OCI-LY7 (cell line): ENCODE measurements around the gene GRK6. TPM values are rescaled to one million over a fixed set of nuclear protein-coding genes. Genes with fewer than 3 reads are reported as not detected.

Experiments used
- BruUV-seq: library from RNA; stranded (reverse); fragments of 400-500 nt; replicated peaks from 2 replicates; lab custom pipeline; 2021; lab: Mats Ljungman, UMichigan
- CTCF ChIA-PET: fragments of 300-600 bp; sonication (Branson Sonifier 250); formaldehyde crosslinking; loops from one replicate; lab custom pipeline; 2022; ENCODE audit warnings: antibody characterized with exemption; ENCODE audit not compliant: unreplicated experiment; lab: Charles Lee
- POLR2A ChIA-PET: fragments of 300-600 bp; sonication (Branson Sonifier 250); formaldehyde crosslinking; loops from one replicate; lab custom pipeline; 2022; ENCODE audit warnings: antibody characterized with exemption; lab: Charles Lee
- DNase-seq: peaks from one replicate; pipeline ENCODE4 v3.0.0-alpha.2; 2015; ENCODE audit warnings: low spot score
- H2AFZ ChIP-seq: fragments of 200-600 bp; sonication (generic), shearing (Covaris generic); 2 replicates; pipeline ENCODE4 v1.6.1; 2014; ENCODE audit warnings: mild to moderate bottlenecking, antibody characterized with exemption, low read length, moderate library complexity
- H3K27ac ChIP-seq: fragments of 200-600 bp; sonication (generic); 2 replicates; pipeline ENCODE4 v1.5.1; 2014; ENCODE audit warnings: mixed run types, low read depth, mild to moderate bottlenecking, moderate library complexity, low read length, inconsistent platforms; ENCODE audit not compliant: poor library complexity, severe bottlenecking
- H3K36me3 ChIP-seq: fragments of 200-600 bp; sonication (generic); 2 replicates; pipeline ENCODE4 v1.6.1; 2014; ENCODE audit warnings: mild to moderate bottlenecking, antibody characterized with exemption, low read length, moderate library complexity, mixed read lengths; ENCODE audit not compliant: insufficient read depth
- H3K4me1 ChIP-seq: fragments of 200-600 bp; sonication (generic); 2 replicates; pipeline ENCODE4 v1.5.1; 2014; ENCODE audit warnings: mild to moderate bottlenecking, low read length; ENCODE audit not compliant: insufficient read depth, poor library complexity, severe bottlenecking
- H3K4me2 ChIP-seq: fragments of 200-600 bp; sonication (generic); 2 replicates; pipeline ENCODE4 v1.6.1; 2014; ENCODE audit warnings: mild to moderate bottlenecking, low read length
- H3K4me3 ChIP-seq: fragments of 200-600 bp; sonication (generic); 2 replicates; pipeline ENCODE4 v1.5.1; 2014; ENCODE audit warnings: mild to moderate bottlenecking, low read depth, low read length; ENCODE audit not compliant: poor library complexity, severe bottlenecking
- H3K79me2 ChIP-seq: fragments of 200-600 bp; sonication (generic); 2 replicates; pipeline ENCODE4 v1.6.1; 2016; ENCODE audit warnings: low read depth, mild to moderate bottlenecking, low read length, moderate library complexity, mixed read lengths; ENCODE audit not compliant: insufficient read depth
- H3K9me2 ChIP-seq: fragments of 200-600 bp; sonication (generic); 2 replicates; pipeline ENCODE4 v1.6.1; 2016; ENCODE audit warnings: mild to moderate bottlenecking, low read length, mixed read lengths; ENCODE audit not compliant: insufficient read depth
- H3K9me3 ChIP-seq: fragments of 200-600 bp; sonication (generic); 2 replicates; pipeline ENCODE4 v1.6.1; 2014; ENCODE audit warnings: mild to moderate bottlenecking, mixed run types, low read length, mixed read lengths
- H4K20me1 ChIP-seq: fragments of 200-600 bp; sonication (generic); 2 replicates; pipeline ENCODE4 v1.6.1; 2014; ENCODE audit warnings: mild to moderate bottlenecking, antibody characterized with exemption, low read length, moderate library complexity, mixed read lengths; ENCODE audit not compliant: insufficient read depth
- CTCF ChIP-seq: fragments of 200-600 bp; sonication (generic); conservative IDR thresholded peaks from 2 replicates; pipeline ENCODE4 v1.5.1; 2014; ENCODE audit warnings: mild to moderate bottlenecking, antibody characterized with exemption, low read length, moderate library complexity, mixed read lengths
- EZH2phosphoT487 ChIP-seq: fragments of 200-600 bp; sonication (generic); IDR thresholded peaks from 2 replicates; pipeline ENCODE4 v1.6.1; 2018; ENCODE audit warnings: low read depth, borderline replicate concordance, mild to moderate bottlenecking, mixed run types, antibody characterized with exemption, low read length, moderate library complexity, mixed read lengths
- intact Hi-C: fragments of 100-400 bp; cut with micrococcal nuclease; formaldehyde crosslinking; loops from one replicate; pipeline ENCODE4 v1.10.0; 2022; ENCODE audit not compliant: unreplicated experiment
- total RNA-seq, 2 experiments: library from RNA; depleted of rRNA in 1 of 2; stranded (reverse); fragments of >200 nt in 1 of 2; shearing (Covaris generic) in 1 of 2; gene quantifications; 2 replicates each; pipeline ENCODE4 v1.2.3, GENCODE V29; 2014 to 2022

The GRK6 gene
- total RNA-seq, 2 experiments from 2014 or later, result 46.2 to 99.4 TPM

- Histone ChIP-seq H4K20me1 (peaks cover 6% of the 10 kb centered on the region; the same call in 1 of the 2 replicates), H3K4me3 (no peak overlapping the region), H3K27ac (no peak overlapping the region), H3K9me2 (no peaks in the 10 kb centered on the region), H3K36me3 (peaks cover 5% of the 10 kb centered on the region; the same call in 1 of the 2 replicates), H3K4me2 (no peak overlapping the region), H3K79me2 (no peaks in the 10 kb centered on the region), H3K4me1 (peaks cover 48% of the 10 kb centered on the region), H2AFZ (no peak overlapping the region), H3K9me3 (no peaks in the 10 kb centered on the region)
- DNase-seq, result no peak
- intact Hi-C loops, result no loop called here
- ChIA-PET CTCF (interaction anchor here (0.6 kb wide), 1 partner anchor 52 kb away, joined by 3 read pairs; no protein-coding TSS in a partner anchor), POLR2A (interaction anchor here (0.5 kb wide), 1 partner anchor 14 kb away, joined by 3 read pairs; no protein-coding TSS in a partner anchor)
- no peak for TF ChIP-seq CTCF
- TF ChIP-seq EZH2phosphoT487, result no peak
- no TSS peak for BruUV-seq
Observed at GRCh38 chr5:177491983-177492746, 65.7 kb downstream of the GRK6 start.

Other genes starting within 250 kb of the GRK6 start
- gene RAB24, start 123.0 kb upstream of the GRK6 start, total RNA-seq (2014; rRNA removed; shearing (Covaris generic)), result 25.8 and 43.1 TPM in 2 replicates
- 31.3 and 36.1 TPM in 2 replicates for gene RAB24, start 123.0 kb upstream of the GRK6 start, total RNA-seq (2022)
- 217 and 249 TPM in 2 replicates for gene PRELID1, start 122.9 kb upstream of the GRK6 start, total RNA-seq (2014; rRNA removed; shearing (Covaris generic))
- 203 and 232 TPM in 2 replicates for gene PRELID1, start 122.9 kb upstream of the GRK6 start, total RNA-seq (2022)
- 109 and 130 TPM in 2 replicates for gene MXD3, start 114.8 kb upstream of the GRK6 start, total RNA-seq (2014; rRNA removed; shearing (Covaris generic))
- 81.3 and 105 TPM in 2 replicates for gene MXD3, start 114.8 kb upstream of the GRK6 start, total RNA-seq (2022)
- gene LMAN2, start 75.0 kb upstream of the GRK6 start, total RNA-seq (2014; rRNA removed; shearing (Covaris generic)), result 144 and 151 TPM in 2 replicates
- 103 and 116 TPM in 2 replicates for gene LMAN2, start 75.0 kb upstream of the GRK6 start, total RNA-seq (2022)
- 33.0 and 43.3 TPM in 2 replicates for gene RGS14, start 68.8 kb upstream of the GRK6 start, total RNA-seq (2014; rRNA removed; shearing (Covaris generic))
- 41.7 and 46.3 TPM in 2 replicates for gene RGS14, start 68.8 kb upstream of the GRK6 start, total RNA-seq (2022)
- 0.05 and 0.35 TPM in 2 replicates for gene SLC34A1, start 42.2 kb upstream of the GRK6 start, total RNA-seq (2014; rRNA removed; shearing (Covaris generic))
- 0.46 and 0.63 TPM in 2 replicates for gene SLC34A1, start 42.2 kb upstream of the GRK6 start, total RNA-seq (2022)
- gene PFN3, start 26.0 kb upstream of the GRK6 start, total RNA-seq (2014; rRNA removed; shearing (Covaris generic)), result not detected in 2 replicates
- gene PFN3, start 26.0 kb upstream of the GRK6 start, total RNA-seq (2022), result not detected in 2 replicates
- gene F12, start 17.1 kb upstream of the GRK6 start, total RNA-seq (2014; rRNA removed; shearing (Covaris generic)), result 1.2 TPM in 1 of 2 replicates, not detected in the other
- gene F12, start 17.1 kb upstream of the GRK6 start, total RNA-seq (2022), result 3.0 and 3.8 TPM in 2 replicates
- 7.0 and 13.6 TPM in 2 replicates for gene PRR7, start 20.1 kb downstream of the GRK6 start, total RNA-seq (2014; rRNA removed; shearing (Covaris generic))
- 12.5 and 12.8 TPM in 2 replicates for gene PRR7, start 20.1 kb downstream of the GRK6 start, total RNA-seq (2022)
- 11.7 and 17.4 TPM in 2 replicates for gene DBN1, start 47.0 kb downstream of the GRK6 start, total RNA-seq (2014; rRNA removed; shearing (Covaris generic))
- 21.3 and 22.0 TPM in 2 replicates for gene DBN1, start 47.0 kb downstream of the GRK6 start, total RNA-seq (2022)
- 38.8 and 41.4 TPM in 2 replicates for gene PDLIM7, start 70.9 kb downstream of the GRK6 start, total RNA-seq (2014; rRNA removed; shearing (Covaris generic))
- gene PDLIM7, start 70.9 kb downstream of the GRK6 start, total RNA-seq (2022), result 58.0 and 78.9 TPM in 2 replicates
- 186 and 197 TPM in 2 replicates for gene DOK3, start 83.2 kb downstream of the GRK6 start, total RNA-seq (2014; rRNA removed; shearing (Covaris generic))
- 260 and 268 TPM in 2 replicates for gene DOK3, start 83.2 kb downstream of the GRK6 start, total RNA-seq (2022)
- gene DDX41, start 90.3 kb downstream of the GRK6 start, total RNA-seq (2014; rRNA removed; shearing (Covaris generic)), result 216 and 224 TPM in 2 replicates
- 145 and 169 TPM in 2 replicates for gene DDX41, start 90.3 kb downstream of the GRK6 start, total RNA-seq (2022)
- 63.2 and 92.8 TPM in 2 replicates for gene FAM193B, start 127.9 kb downstream of the GRK6 start, total RNA-seq (2014; rRNA removed; shearing (Covaris generic))
- gene FAM193B, start 127.9 kb downstream of the GRK6 start, total RNA-seq (2022), result 104 and 113 TPM in 2 replicates
- gene TMED9, start 165.5 kb downstream of the GRK6 start, total RNA-seq (2014; rRNA removed; shearing (Covaris generic)), result 67.6 and 89.7 TPM in 2 replicates
- 125 and 134 TPM in 2 replicates for gene TMED9, start 165.5 kb downstream of the GRK6 start, total RNA-seq (2022)
- 19.8 and 24.9 TPM in 2 replicates for gene B4GALT7, start 173.5 kb downstream of the GRK6 start, total RNA-seq (2014; rRNA removed; shearing (Covaris generic))
- 33.7 and 38.5 TPM in 2 replicates for gene B4GALT7, start 173.5 kb downstream of the GRK6 start, total RNA-seq (2022)